ENCODE results near the gene WNK3.

- no peak for TF ChIP-seq NCOR1 (IDR thresholded peaks at IDR 0.05)
- TF ChIP-seq ATF3 (IDR thresholded peaks at IDR 0.05): no peak
- no peak for TF ChIP-seq ATF3 (CRISPR knock-in tag; conservative IDR thresholded peaks at IDR 0.05)
- no peak for TF ChIP-seq E2F5 (CRISPR knock-in tag; IDR thresholded peaks at IDR 0.05)
- TF ChIP-seq POLR2AphosphoS5 (IDR thresholded peaks at IDR 0.05; ENCODE audit: control insufficient read depth, insufficient read depth, low read depth, low read length): no peak
Measured at GRCh38 chrX:54208531-54208930, 149.3 kb downstream of the WNK3 start.
